MG63 (cell line): ENCODE measurements around the gene SDK2. TPM values are rescaled to one million over a fixed set of nuclear protein-coding genes. Genes with fewer than 3 reads are reported as not detected.
A peak's percentile ranks its signal among the peaks of the same experiment; 100 is the strongest.
"Not testable (repeated sequence)": the region's sequence is repeated elsewhere in the genome, so short reads cannot be mapped to it uniquely, and the experiment has no call there.

Source experiments
- DNase-seq: peaks from one replicate; pipeline ENCODE4 v3.0.0-alpha.2; 2020
- H3K27me3 ChIP-seq: fragments of 250-450 bp; sonication (Bioruptor Pico); 2 replicates; pipeline ENCODE4 v1.5.1; 2020; ENCODE audit warnings: mild to moderate bottlenecking, moderate library complexity
- H3K36me3 ChIP-seq: fragments of 250-450 bp; sonication (Bioruptor Pico); 2 replicates; pipeline ENCODE4 v1.5.1; 2020; ENCODE audit warnings: mild to moderate bottlenecking, moderate library complexity
- H3K4me3 ChIP-seq: fragments of 250-450 bp; sonication (Bioruptor Pico); 2 replicates; pipeline ENCODE4 v1.5.1; 2020; ENCODE audit warnings: mild to moderate bottlenecking, moderate library complexity
- H3K9me3 ChIP-seq: fragments of 250-450 bp; sonication (Bioruptor Pico); 2 replicates; pipeline ENCODE4 v1.5.1; 2020; ENCODE audit warnings: mild to moderate bottlenecking, moderate library complexity
- total RNA-seq: library from RNA; depleted of rRNA; stranded (reverse); fragments of >200 nt; shearing (Covaris generic); gene quantifications from 2 replicates; pipeline ENCODE4 v1.2.3, GENCODE V29; 2014; ENCODE audit warnings: low replicate concordance

Gene SDK2
- total RNA-seq, 1 experiment from 2014 or later: 0.33 TPM

GRCh38 chr17:73340093-73340596 lies 304.1 kb downstream of the SDK2 start:
- H3K9me3 ChIP-seq: no peaks in the 10 kb centered on the region
- no peak overlapping the region for H3K4me3 ChIP-seq
- peak; percentile 86 for DNase-seq
- no peaks in the 10 kb centered on the region for H3K36me3 ChIP-seq
- H3K27me3 ChIP-seq: no peaks in the 10 kb centered on the region

DNA sequence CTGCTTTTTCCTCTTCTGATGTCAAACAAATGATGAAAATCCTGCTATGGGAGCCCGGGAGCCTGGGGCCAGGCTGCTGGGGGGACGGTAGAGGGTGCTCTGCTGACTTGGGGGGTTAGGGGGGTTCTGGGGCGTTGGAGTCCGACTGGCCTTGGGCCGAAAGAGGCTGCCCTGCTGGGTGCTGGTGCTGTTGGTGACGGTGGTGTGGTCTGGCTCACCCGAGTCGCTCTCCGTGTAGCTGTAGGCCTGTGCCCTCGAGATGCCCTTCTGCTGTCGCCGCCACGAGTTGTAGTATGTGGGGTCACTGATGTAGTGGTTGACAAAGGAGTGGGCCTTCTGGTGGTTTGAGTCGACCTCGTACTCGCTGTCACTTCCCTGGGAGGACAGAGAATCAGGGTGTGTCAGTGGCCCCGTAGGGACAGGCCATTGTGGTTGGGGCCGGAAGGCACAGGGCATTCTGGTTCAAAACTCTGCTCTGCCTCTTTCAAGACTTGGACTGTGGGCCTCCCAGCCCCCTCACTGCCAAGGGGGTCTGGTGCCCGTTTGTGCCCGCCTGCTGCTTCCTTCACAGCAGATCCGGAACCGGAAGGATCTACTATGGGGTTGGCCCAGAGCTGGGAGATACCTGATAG lies 305.6 kb downstream of the SDK2 start:
- no peaks in the 10 kb centered on the region for H3K36me3 ChIP-seq
- no peak overlapping the region for H3K4me3 ChIP-seq
- DNase-seq: no peak
- no peaks in the 10 kb centered on the region for H3K27me3 ChIP-seq
- no peaks in the 10 kb centered on the region for H3K9me3 ChIP-seq

GRCh38 chr17:73338050-73338521 lies 306.2 kb downstream of the SDK2 start:
- Histone ChIP-seq H3K36me3 (no peaks in the 10 kb centered on the region), H3K9me3 (no peaks in the 10 kb centered on the region), H3K27me3 (no peaks in the 10 kb centered on the region), H3K4me3 (no peak overlapping the region)
- DNase-seq: no peak

DNA sequence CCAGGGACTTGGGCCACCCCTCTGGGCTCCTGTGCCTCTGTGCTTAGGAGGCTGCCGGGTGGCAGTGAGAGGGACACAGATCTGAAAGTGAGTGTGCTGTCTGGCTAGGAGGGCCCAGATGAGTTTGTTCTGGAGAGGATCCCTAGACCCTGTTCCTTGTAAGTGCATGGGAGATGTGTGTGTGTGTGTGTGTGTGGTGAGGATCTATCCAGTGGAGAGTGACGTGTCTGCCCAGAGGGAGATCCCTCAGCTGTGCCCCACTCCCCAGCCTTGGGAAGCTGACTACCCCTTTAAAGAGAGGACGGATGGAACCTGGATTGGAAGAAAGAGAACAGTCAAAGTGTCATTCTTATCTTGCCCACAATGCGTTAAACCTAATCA lies 306.9 kb downstream of the SDK2 start:
- Histone ChIP-seq H3K36me3 (no peaks in the 10 kb centered on the region), H3K27me3 (no peaks in the 10 kb centered on the region), H3K9me3 (no peaks in the 10 kb centered on the region), H3K4me3 (no peak overlapping the region)
- no peak for DNase-seq

DNA sequence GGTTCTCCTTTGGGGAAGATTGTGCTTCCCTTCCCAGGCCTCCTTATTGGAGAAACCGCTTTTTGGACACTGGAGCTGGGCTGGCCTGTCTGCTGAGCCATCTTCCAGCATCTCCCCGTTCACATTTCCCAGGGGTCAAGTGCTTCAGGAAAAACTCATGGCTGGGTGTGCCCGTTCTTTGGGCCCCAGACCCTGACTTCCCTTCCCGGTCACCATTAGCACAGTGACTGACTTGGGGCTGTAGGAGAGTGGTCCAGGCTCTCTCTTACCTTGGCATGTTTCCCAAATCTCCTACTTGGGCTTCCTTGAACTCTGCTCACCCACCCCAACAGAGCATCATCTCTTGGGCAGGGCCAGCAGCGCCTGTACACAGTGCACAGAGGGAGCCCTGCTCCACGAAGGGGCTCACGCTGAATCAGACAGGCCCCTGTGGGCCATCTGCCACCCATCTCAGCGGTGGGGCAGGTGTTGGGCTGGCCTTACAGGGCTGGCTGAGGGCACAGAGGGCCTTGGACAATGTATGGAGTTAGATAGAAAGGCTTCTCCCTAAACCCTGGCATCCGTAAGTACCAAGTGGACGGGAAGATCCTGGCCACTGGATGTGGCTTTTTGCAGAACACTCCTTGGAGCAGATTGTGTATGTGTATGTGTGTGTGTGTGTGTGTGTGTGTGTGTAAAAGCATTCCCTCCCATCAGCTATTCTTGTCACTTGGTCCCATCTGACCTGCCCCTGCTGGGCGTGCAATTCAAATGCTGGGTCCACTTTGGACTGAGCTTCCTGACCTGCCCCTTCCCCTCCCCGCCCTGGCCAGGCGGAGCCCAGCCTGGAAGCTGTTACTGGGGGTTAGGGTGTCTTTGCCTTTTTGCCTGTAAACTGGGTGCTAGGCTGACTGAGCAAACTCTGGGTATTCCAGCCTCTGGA lies 307.6 kb downstream of the SDK2 start:
- DNase-seq: no peak
- Histone ChIP-seq H3K4me3 (no peak overlapping the region), H3K36me3 (no peaks in the 10 kb centered on the region), H3K9me3 (no peaks in the 10 kb centered on the region), H3K27me3 (no peaks in the 10 kb centered on the region)

GRCh38 chr17:73335591-73336407 lies 308.4 kb downstream of the SDK2 start:
- no peak overlapping the region for H3K4me3 ChIP-seq
- no peak for DNase-seq
- no peaks in the 10 kb centered on the region for H3K36me3 ChIP-seq
- no peaks in the 10 kb centered on the region for H3K27me3 ChIP-seq
- H3K9me3 ChIP-seq: no peaks in the 10 kb centered on the region

DNA sequence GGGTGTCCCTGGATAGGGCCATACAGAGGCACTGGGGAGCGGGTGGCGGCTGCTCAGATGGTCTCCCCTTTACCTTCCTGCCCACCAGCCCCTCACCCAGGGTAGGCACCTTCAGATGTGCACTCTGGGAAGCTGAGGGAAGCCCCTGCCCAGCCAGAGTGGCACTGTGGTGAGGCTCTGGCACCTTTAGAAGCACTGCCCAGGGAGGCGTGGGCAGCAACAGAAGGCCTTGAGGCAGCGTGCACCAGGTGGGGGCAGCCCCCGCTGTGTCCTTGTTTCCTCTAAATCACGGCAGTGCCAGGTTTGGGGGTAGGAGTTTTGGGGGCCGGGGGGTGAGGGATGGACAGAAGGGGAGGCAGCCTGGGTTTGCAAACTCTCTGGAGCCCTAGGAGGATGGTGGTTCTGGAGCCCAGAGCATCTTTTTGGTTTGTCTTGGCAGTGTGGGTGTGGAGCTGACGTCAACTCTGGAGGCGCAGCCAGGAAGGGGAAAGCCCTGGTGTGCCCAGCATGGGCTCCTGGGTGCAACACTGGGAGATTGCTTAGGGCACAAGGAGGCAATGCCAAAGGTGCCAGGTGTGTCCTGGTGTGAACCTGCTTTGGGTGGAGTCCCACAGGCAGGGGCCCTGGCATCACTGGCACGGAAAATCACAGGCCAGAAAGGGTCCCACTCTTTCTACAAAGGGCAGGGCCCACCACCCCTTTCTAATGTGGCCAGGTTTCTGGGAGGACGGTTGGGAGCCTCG lies 309.3 kb downstream of the SDK2 start:
- Histone ChIP-seq H3K9me3 (no peaks in the 10 kb centered on the region), H3K4me3 (no peak overlapping the region), H3K36me3 (no peaks in the 10 kb centered on the region), H3K27me3 (no peaks in the 10 kb centered on the region)
- peak; percentile 65 for DNase-seq

DNA sequence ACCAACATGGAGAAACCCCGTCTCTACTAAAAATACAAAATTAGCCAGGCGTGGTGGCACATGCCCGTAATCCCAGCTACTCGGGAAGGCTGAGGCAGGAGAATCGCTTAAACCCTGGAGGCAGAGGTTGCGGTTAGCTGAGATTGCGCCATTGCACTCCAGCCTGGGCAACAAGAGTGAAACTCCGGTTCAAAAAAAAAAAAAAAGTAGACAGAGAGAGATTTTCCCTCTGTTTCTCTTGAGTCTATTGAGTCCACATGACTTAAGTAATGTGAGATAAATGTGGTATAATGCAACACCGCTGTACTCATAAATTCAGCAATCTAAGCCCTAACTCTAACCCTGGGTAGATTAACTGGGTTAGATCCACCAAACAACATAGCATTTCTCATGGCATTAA lies 310.8 kb downstream of the SDK2 start:
- H3K36me3 ChIP-seq, DNase-seq, H3K4me3 ChIP-seq, H3K27me3 ChIP-seq, H3K9me3 ChIP-seq: not testable (repeated sequence)

- no peaks in the 10 kb centered on the region for H3K9me3 ChIP-seq
- no peaks in the 10 kb centered on the region for H3K36me3 ChIP-seq
- H3K27me3 ChIP-seq: no peaks in the 10 kb centered on the region
- DNase-seq: no peak
- no peak overlapping the region for H3K4me3 ChIP-seq
Observed at GRCh38 chr17:73331060-73331459, 313.2 kb downstream of the SDK2 start.

DNA sequence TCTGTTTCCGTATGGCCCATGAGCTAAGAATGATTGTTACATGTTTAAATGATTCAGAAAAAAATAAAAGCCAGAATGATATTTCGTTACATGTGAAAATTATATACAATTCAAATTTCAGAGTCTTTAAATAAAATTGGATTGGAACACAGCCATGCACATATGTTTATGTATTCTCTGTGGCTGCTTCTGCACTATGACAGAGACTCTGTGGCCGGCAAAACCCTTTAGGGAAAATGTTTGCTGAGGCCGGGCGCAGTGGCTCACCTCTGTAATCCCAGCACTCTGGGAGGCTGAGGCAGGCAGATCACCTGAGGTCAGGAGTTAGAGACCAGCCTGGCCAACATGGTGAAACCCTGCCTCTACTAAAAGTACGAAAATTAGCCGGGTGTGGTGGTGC lies 316.6 kb downstream of the SDK2 start:
- no peak for DNase-seq
- Histone ChIP-seq H3K36me3 (no peaks in the 10 kb centered on the region), H3K9me3 (no peaks in the 10 kb centered on the region), H3K4me3 (no peak overlapping the region), H3K27me3 (no peaks in the 10 kb centered on the region)

- Histone ChIP-seq H3K27me3 (no peaks in the 10 kb centered on the region), H3K9me3 (no peaks in the 10 kb centered on the region), H3K36me3 (no peaks in the 10 kb centered on the region), H3K4me3 (no peak overlapping the region)
- no peak for DNase-seq
Observed at GRCh38 chr17:73325527-73325842, 318.8 kb downstream of the SDK2 start.

DNA sequence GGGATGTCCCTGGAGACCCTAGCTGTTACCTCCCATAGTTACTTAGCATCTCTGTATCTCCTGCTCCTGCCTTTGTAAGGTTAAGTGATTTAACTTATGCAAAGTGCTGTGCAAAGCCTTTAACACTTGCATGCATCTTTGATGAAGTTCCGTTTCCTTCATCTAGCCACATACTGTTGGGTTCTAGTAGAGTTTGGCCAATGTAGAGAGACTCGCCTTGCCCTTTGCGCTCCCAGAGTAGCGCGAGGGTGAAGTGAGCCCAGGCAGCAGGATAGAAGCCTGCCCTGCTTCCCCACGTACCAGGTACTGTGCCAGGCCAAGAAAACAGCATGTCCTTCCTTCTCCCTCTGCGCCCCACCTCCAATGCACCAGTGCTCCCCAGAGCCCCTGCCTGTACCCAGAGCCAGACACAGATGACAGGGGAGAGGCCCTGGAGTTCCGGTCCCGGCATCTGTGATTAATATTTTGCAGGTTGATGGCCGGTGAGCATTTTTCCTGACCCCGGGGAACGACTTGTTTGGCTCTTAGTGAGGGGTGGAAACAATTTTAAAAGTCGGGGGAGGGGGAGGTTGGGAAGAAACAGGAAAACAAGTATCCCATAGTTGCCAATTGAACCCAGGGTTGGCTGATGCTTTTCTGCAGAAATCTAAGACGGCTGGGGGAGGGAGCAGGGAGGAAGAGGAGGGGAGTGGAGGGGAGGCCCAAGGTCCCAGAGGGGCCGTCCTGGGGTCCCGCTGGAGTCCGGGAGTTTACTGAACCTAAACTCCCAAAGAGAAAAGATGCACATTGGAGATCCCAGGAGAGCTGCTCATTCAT lies 319.3 kb downstream of the SDK2 start:
- Histone ChIP-seq H3K9me3 (no peaks in the 10 kb centered on the region), H3K27me3 (no peaks in the 10 kb centered on the region), H3K4me3 (no peak overlapping the region), H3K36me3 (no peaks in the 10 kb centered on the region)
- DNase-seq: no peak

DNA sequence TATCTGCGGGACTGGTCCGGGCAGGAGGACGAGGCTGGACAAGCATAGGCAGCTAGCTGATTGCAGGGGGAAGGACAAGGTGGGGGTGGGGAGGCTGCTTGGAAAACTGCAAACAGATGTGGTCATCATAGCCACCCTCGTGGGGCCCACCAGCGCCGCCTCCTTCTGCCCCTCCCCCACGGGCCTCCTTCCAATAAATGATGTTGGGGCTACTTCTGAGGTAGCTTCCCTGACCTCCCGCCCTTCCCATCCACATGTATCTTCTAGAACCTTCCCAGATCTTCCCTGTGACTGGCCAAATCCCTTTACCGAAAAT lies 320.1 kb downstream of the SDK2 start:
- Histone ChIP-seq H3K27me3 (no peaks in the 10 kb centered on the region), H3K4me3 (no peak overlapping the region), H3K9me3 (no peaks in the 10 kb centered on the region), H3K36me3 (no peaks in the 10 kb centered on the region)
- DNase-seq: no peak

- no peaks in the 10 kb centered on the region for H3K9me3 ChIP-seq
- H3K4me3 ChIP-seq: no peak overlapping the region
- no peaks in the 10 kb centered on the region for H3K36me3 ChIP-seq
- no peaks in the 10 kb centered on the region for H3K27me3 ChIP-seq
- DNase-seq: no peak
Observed at GRCh38 chr17:73323409-73324159, 320.7 kb downstream of the SDK2 start.

DNA sequence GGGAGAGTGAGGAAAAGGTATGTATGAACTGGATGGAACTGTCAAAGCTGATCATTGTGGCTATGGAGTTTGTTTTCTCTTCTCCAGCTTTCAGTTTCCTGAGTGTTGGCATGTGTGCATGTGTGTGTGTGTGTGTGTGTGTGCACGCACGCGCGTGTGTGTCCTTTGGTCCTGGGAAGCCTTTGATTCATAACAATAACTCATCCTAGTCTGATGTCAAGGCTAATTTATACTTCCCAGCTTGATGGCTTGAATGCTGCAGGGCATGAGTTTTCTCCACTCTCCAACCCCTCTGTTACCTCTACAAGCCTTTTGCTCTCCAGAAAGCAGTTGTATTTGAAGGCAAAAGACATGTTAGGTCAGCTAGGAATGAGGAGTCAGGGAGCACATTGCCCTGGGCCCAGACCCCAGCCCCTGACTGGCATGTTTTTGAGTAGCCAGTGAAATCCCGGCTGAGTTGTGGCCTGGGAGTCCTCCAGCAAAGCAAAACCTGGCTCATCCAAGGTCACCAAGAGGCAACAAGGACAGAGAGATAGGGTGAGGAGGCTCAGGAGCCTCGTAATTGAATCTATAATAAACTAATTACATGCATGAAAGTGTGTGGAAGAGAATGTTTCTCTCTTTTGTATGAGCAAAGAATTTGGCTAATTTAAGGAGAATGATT lies 323.5 kb downstream of the SDK2 start:
- no peaks in the 10 kb centered on the region for H3K36me3 ChIP-seq
- no peak overlapping the region for H3K4me3 ChIP-seq
- no peak for DNase-seq
- no peaks in the 10 kb centered on the region for H3K27me3 ChIP-seq
- no peaks in the 10 kb centered on the region for H3K9me3 ChIP-seq
